CD4-positive, alpha-beta T cell treated with Interleukin-1 beta for 1 hour (primary cell): ENCODE measurements around the gene LETMD1.
"Not testable (repeated sequence)": the region's sequence is repeated elsewhere in the genome, so short reads cannot be mapped to it uniquely, and the experiment has no call there.

Experiments
- DNase-seq, 2 donors: peaks; one replicate each; pipeline ENCODE4 v3.0.0-alpha.2; 2020 to 2022

Gene LETMD1

DNA sequence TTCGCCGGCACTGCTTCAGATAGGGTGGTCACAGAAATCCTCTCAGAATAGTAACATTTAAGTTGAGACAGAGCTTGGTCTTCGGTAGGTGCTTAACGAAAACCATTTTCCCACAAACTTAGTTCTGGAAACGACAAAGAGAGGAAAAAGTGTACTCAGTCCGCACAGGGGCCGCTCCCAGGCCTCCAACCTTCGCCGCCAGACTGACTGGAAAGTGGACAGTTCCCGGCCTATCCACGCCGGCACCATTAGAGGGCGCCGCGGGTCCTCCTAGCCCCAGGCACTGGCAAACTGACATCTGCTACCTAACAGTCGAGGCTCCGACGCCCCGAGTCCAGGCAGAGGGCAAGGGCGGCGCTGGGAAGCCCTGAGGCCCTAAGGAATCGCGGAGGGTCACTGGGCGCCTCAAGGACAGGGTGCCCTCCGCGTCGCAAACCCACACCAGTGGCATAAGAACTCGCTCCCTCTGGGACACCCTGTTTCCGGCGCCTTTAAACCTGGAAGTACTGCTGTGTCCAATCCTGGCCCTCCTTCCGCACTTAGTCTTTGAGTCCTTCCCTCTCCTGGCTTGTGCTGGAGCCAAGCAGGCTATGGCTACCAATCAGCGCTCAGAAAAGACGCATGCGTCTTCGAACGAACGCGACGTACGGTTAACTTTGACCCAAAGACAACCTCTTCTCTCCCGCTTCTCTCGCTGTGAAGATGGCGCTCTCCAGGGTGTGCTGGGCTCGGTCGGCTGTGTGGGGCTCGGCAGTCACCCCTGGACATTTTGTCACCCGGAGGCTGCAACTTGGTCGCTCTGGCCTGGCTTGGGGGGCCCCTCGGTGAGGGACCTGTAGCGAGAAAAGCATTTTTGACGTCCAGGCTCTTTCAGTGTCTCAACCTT lies at the start of gene LETMD1:
TSS of gene LETMD1 (plus strand) at position 673 of the 886 bp plus-strand sequence. CDS start at position 703, 30 bp downstream.
- DNase-seq: peak; percentile 95

- no peak for DNase-seq
Observed at GRCh38 chr12:50999093-50999492, 49.0 kb upstream of the LETMD1 start.

DNA sequence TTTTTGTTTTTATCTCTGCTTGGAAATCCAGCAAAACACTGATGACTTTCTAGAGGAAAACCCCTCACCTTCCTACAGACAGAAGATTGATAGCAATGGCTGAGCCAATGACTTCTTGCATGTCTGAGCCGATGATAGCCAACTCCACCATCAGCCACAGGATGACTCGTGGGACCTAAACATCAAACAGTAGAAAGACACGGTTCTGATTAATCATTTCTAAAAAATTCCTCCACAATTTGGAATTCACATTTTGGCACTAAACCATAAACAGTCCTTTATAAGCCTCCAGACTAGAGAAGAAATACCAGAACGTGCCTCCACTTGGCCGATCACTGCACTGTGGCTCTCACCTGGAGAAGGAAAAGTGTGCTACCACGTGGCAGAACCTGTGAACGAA lies 47.9 kb upstream of the LETMD1 start:
- DNase-seq: no peak

GRCh38 chr12:51001799-51002198 lies 46.3 kb upstream of the LETMD1 start:
- no peak for DNase-seq

GRCh38 chr12:51004504-51004903 lies 43.6 kb upstream of the LETMD1 start:
- no peak for DNase-seq

DNA sequence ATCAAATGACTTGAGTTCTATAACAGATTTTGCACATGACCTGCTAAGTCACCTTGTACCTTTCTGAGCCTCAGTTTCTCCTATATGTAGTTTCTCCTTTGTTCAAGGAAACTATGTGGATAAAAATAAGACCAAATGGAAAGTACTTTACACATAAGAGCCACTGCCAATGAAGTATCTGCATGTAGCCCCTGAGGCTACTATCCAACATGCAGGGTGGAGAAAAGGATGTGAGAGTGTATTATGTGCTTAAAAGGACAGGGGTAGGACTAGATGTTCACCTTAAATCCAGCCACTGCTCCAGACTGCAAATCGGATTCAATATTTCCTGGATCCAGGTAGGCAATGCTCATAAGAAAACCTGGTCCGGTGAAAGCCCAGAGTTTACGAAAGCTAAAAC lies 43.1 kb upstream of the LETMD1 start:
- DNase-seq: no peak

DNA sequence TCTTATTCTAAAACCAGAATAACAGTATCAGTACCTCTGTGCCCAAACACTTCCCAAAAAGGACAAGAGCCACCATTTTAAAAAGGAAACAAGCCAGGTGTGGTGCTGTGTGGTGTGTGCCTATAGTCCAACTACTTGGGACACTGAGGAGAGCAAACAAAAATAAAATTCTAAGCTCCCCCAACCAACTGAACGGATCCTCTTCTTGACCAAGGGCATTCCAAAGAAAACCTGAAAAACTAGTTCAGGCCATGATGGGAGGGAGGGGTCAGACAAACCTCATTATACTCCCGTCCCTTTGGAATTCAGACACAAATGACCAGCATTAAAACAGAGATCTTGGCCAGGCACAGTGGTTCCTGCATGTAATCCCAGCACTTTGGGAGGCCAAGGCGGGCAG lies 42.5 kb upstream of the LETMD1 start:
- no peak for DNase-seq

- no peak for DNase-seq
Observed at GRCh38 chr12:51008329-51009055, 39.6 kb upstream of the LETMD1 start.

GRCh38 chr12:51009056-51009440 lies 39.1 kb upstream of the LETMD1 start:
- peak; percentile 46 to 67 for DNase-seq

DNA sequence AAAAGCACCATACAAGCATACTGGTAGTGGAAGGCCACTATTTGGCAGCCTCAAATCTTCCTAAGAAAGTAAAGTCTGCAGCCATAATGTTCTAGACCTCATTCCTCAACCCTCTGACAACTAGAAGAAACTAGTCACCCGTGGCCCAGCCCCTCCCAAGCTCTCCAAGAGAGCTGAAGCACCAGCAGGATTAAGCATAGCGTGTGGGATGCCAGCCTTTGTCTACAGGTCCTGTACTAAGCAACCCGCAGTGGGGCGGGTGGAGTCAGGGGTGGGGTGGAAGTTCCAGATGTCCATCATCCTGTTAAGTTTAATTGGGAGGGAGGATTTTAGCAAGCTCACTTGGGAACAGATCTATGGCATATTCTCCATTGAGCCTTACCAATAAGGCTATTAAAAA lies 36.2 kb upstream of the LETMD1 start:
- DNase-seq: no peak

- DNase-seq: no peak
Observed at GRCh38 chr12:51012570-51013236, 35.4 kb upstream of the LETMD1 start.

- no peak for DNase-seq
Observed at GRCh38 chr12:51013441-51013840, 34.7 kb upstream of the LETMD1 start.

GRCh38 chr12:51014467-51014866 lies 33.7 kb upstream of the LETMD1 start:
- not testable (repeated sequence) for DNase-seq

DNA sequence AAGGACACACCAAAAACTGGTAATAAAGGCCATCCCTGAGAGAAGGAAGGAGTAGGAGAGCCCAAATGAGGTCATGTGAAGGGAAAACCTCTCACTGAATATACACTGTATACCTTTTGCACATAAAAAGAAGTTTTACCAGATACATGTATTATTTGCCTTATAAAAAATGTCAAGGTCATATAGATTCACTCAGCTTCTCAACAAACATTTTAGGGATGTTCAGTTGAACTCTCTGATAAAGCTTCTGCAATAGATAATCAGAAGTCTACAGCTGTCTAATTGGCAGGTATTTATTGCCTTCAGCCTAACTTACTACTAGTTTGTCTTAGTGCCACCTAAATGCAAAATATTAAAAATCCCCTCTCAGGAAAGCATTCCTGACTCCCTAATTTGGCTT lies 30.7 kb upstream of the LETMD1 start:
- no peak for DNase-seq

DNA sequence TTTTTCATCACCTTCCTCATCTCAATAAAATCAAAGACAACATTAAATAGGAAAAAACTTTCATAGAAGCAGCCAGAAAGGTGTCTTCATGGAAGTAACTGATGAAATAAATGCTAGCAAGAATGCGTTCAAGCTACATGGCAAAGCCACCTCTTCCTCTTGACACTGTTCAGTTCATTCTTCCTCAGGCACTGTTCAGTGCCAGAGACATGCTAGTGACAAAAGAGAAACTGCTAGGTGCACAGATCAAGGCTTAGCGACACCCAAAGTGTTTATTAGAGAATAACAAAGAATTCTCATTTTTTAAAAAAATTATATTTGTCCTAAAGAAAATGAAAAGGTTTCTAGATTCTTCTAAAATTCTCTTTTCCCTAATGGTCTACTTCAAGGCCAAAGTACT lies 29.2 kb upstream of the LETMD1 start:
- no peak for DNase-seq

GRCh38 chr12:51019927-51020326 lies 28.2 kb upstream of the LETMD1 start:
- no peak for DNase-seq

DNA sequence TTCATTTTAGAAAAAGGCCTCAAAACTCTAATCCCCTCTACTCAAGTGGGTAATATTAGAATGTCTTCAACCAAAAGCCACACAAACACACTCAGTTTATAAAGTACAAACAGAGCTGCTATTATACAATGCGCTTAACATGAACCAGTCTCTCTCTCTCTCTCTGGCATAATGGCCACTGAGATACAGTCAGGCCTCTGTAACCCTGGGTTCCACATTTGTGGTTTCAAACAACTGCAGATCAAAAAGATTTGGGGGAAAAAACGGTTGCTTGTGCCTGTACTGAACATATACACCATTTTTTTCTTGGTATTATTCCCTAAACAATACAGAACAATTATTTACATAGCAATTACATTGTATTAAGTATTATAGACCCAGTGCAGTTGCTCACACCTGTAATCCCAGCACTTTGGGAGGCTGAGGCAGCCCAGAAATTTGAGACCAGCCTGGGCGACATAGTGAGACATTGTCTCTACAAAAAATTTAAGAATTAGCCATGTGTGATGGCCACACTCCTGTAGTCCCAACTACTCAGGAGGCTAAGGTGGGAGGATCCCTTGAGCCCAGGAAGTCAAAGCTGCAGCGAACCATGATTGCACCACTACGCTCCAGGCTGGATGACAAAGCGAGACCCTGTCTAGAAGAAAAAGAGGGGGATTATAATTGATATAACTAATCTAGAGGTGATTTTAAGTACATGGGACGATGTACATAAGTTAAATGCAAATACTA lies 27.5 kb upstream of the LETMD1 start:
- DNase-seq: no peak

GRCh38 chr12:51021694-51022093 lies 26.4 kb upstream of the LETMD1 start:
- no peak for DNase-seq

- no peak for DNase-seq
Observed at GRCh38 chr12:51023625-51024382, 24.3 kb upstream of the LETMD1 start.

DNA sequence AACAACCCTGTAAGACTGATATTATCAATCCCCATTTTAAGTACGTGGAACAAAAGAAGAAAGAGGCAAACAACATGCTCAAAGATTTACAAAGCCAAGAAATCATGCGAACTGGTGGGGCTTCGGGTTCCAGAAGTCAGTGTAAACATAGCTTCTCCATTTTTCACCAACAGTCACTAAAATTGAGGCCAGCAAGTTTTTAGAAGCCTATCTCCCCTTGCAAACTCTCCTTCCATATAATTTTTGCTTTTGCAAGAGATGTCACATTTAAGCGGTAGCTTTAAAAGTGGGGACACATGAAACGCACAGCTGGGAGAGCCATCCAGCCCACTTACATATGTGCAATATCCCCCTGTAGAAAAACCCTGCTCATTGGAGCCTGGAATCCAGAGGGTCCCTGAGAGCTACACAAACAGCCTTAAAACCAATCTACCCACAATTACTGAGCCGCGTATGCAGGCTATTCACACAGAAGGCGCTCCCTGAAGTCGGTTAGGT lies 22.7 kb upstream of the LETMD1 start:
- DNase-seq: no peak

- peak; percentile 92 for DNase-seq
Observed at GRCh38 chr12:51025836-51026638, 22.1 kb upstream of the LETMD1 start, which contains the start of gene SLC11A2. Gene SLC11A2 (minus strand): TSS chr12:51026384. CDS start chr12:51010728, 15,656 bp downstream.
